GM12873 (cell line): ENCODE results near the gene RNU1-2.

Source experiments
- TF ChIP-seq, protein P1 (sequence below): IDR thresholded peaks from 2 replicates; pipeline ENCODE4 v1.5.1; 2012; ENCODE audit warnings: low read depth, mild to moderate bottlenecking, moderate library complexity, low read length, control low read depth; ENCODE audit not compliant: insufficient read depth; ENCODE audit errors: missing control alignments

RNU1-2 gene

DNA sequence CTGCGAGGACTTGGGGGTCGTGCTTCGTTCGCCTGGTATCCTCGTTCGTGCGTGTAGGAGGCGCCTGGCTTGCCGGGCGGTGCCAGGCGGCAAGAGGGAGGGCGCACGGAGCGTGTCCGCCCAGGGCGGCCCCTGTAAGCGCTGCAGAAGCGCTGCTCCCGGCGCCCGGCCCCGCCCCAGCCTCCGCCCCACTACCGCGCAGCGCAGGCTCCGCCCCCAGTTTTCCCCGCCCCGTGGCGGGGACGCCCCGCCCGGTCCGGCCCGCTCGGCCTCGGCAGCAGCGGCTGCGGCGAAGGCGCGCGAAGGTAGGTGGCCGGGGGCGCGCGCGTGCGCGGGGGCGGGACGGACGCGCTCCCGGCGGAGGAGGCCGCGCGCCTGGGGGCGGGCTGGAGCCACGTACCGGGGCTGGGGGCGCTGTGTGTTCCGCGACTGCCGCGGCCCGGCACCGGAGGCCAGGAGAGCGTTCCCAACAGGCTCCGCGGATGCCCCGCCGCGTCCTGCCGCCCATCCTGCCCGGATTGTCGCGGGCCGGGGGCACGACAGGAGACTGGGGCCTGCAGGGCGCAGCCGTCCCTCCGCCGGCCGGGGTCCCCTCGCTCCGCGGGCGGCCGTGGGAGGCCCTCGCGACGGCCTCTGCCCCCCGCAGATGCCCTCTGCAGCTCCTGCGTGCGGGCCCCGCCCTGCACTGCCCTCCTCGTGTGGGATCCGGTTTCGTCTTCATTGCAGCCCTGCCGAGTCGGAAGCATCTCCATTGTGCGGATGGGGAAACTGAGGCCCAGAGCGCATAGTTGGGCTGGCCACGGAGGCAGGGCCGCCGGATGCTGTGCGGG lies 18.3 kb downstream of the RNU1-2 start:
- TF ChIP-seq, protein P1, sequence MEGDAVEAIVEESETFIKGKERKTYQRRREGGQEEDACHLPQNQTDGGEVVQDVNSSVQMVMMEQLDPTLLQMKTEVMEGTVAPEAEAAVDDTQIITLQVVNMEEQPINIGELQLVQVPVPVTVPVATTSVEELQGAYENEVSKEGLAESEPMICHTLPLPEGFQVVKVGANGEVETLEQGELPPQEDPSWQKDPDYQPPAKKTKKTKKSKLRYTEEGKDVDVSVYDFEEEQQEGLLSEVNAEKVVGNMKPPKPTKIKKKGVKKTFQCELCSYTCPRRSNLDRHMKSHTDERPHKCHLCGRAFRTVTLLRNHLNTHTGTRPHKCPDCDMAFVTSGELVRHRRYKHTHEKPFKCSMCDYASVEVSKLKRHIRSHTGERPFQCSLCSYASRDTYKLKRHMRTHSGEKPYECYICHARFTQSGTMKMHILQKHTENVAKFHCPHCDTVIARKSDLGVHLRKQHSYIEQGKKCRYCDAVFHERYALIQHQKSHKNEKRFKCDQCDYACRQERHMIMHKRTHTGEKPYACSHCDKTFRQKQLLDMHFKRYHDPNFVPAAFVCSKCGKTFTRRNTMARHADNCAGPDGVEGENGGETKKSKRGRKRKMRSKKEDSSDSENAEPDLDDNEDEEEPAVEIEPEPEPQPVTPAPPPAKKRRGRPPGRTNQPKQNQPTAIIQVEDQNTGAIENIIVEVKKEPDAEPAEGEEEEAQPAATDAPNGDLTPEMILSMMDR: peak; percentile 7

DNA sequence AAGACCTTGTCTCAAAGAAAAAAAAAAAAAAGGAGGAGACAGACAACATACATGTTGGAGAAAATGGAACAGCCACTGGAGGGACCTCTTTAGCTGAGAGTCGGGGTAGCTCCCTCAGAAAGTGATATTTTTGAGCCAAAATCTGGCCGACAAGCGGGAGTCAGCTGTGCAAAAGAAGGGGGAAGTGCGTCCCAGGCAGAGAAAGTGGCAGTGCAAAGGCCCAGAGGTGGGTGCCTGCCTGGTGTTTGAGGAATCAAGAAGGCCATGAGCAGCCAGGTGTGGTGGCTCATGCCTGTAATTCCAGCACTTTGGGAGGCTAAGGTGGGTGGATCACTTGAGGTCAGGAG lies 19.8 kb downstream of the RNU1-2 start:
- TF ChIP-seq, protein P1: no peak

DNA sequence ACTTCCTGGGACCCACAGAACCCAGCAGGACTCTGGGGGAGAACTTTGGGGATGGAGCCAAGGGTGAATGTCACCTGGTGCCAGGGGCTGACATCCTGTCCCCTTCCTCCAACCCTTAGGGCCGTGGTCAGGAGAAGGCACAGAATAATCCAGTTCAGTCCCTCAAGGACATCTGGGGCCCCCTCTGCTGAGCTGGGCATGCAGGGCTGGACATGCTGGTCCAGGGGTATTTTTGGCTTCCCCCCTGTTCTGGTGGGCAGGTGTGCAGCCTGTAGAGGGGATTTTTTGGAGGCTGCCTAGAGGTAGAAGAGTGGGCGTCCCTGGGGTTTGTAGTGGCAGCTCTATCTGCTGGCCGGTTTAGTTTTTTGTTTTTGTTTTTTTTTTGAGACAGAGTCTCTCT lies 22.6 kb downstream of the RNU1-2 start:
- TF ChIP-seq, protein P1: no peak

DNA sequence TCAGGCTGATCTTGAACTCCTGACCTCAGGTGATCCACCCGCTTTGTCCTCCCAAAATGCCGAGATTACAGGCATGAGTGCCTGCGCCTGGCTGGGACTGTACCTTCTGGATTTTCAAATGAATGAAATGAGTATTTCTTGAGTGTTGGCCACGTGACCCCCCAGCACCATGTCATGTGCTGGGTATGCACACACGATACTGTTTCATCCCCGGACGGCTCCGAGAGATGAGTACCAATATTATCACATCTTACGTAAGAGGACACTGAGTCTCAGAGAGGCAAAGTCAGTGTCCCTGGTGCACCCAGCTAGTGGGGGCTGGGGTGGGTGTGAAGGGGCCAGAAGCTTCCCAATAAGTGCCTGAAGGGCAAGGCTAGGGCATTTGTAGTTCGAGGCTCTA lies 25.2 kb downstream of the RNU1-2 start:
- TF ChIP-seq, protein P1: no peak

DNA sequence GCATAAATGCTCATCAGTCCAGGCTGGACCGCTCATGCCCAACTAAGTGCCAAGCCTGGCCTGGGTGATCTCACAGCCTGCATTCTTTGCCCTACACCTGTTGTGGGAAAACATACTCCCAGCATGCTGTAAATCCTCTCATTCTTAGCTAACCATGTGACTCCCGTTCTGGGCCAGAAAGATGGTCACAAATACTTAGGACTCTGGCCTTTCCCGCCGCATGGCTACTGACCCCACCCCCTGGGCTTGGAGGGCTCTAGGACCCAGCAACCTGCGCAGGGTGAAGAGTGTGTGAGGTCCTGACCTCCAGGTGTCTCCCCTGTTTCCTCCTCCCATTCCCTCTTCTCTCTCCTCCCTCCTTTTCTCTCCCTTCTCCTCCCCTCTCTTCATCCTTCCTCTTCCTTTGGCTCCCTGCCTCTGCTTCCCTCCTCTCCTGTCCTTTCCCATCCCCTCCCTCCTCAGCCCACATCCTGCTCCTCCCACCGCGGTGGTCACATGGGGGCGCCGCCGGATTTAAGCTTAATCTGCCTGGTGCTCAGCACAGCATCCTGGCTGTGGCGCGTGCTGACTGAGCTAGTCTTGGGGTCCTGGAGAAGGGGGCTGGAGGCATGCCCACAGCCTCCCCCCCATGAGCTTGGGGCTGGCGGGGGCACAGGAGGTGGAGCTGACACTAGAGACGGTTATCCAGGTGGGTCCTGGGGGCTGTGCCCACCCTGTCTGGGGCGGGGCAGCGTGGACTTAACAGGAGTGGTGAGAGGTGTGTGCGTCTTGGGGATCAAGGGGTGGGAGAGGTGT lies 25.8 kb downstream of the RNU1-2 start, which contains the start of gene CROCC:
CROCC (plus strand) TSS at position 541 of the 795 bp plus-strand sequence; CDS start at position 629, 88 bp downstream.
- TF ChIP-seq, protein P1: no peak

DNA sequence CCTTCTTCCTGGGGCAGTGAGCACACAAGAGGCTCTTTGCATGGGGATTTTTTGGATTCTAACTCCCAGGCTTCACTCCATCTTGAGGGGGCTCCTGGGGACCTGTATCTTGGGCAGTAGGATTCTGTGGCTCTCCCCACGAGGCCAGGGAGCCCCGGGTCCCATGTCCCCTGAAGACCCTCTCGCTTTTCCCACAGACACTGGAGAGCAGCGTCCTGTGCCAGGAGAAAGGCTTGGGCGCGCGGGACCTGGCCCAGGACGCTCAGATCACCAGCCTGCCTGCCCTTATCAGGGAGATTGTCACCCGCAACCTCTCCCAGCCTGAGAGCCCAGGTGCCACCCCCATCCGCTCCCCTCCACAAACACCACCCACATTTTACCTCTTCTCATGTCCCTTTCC lies 26.7 kb downstream of the RNU1-2 start:
- TF ChIP-seq, protein P1: no peak

DNA sequence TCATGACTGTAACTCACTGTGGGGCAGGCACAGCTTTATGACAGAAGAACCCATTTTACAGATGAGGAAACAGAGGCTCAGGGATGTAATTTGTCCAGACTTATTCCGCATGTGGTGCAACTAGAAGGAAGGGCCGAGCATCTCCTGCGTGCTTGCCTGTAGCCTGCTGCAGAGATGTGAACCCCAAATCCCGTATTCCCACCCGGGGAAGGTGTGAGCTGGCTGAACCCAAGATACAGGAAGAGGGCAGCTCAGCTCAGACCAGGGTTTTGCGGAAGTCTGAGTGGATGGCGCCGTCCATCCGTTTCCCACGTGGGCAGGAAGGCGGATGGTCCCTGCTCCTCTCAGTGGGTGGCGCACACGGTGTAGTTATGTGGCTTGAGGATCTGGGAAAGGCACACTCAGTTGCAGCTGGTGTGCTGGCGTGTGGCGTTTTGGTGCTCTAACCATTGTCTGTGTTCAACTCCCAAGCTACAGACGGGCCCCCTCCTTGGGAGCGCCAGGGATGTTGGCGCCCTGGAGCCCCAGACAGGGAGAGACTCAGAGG lies 27.2 kb downstream of the RNU1-2 start:
- TF ChIP-seq, protein P1: no peak
